ENCODE results near the gene TOR4A.

TOR4A gene

DNA sequence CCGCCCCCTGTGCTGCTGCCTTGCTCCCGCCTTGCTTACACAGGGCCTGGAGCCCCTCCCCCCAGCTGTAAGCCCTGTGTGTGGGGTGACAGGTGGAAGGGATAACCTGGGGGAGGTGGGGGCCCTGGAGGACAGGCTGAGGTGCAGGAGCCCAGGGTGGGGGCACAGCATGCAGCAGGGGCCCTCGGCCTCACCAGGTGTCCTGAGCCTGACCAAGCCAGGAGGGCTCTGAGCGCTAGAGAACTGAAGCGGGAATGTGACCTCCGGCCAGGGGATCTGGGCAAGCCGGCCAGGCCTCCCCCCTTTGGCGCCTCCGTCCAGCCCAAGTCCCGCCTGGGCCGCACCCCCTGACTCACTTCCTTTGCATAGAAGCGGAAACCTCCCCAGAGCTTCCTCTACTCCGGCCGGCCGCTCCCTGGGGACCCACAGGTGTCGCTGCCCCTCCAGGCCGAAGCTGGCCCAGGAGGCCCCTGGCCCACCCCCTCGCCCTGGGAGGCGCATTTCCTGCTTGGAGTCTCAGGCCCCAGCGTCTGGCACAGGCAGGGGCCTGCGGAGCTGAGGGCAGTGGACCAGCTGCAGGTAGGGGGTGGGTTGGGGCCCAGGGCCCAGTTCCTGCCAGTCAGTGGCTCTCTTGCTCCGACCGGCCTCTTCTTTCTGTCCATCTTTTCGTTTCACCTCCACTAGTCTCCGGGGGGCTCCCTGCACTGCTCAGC is at the start of gene TOR4A:
TSS of gene TOR4A (plus strand) at position 398 of the 713 bp plus-strand sequence. CDS start 964 bp downstream, outside the sequence.
- peak; percentile 59 for DNase-seq

GRCh38 chr9:137227853-137228505 is 49.5 kb upstream of the TOR4A start:
- DNase-seq, result no peak

- no peak for DNase-seq
Observed at GRCh38 chr9:137228506-137228967, 49.0 kb upstream of the TOR4A start.

- no peak for DNase-seq
Observed at GRCh38 chr9:137228968-137229896, 48.3 kb upstream of the TOR4A start.

- DNase-seq, result no peak
Observed at GRCh38 chr9:137229903-137230704, 47.4 kb upstream of the TOR4A start.

GRCh38 chr9:137230705-137231371 is 46.7 kb upstream of the TOR4A start, which contains the start of gene SLC34A3:
Gene SLC34A3, plus strand, starts transcription at chr9:137230901. Its CDS starts 802 bp downstream, at chr9:137231703.
- no peak for DNase-seq

- DNase-seq, result no peak
Observed at GRCh38 chr9:137231372-137232039, 46.0 kb upstream of the TOR4A start.

GRCh38 chr9:137232101-137232500 is 45.4 kb upstream of the TOR4A start:
- DNase-seq, result no peak

GRCh38 chr9:137232510-137232909 is 45.0 kb upstream of the TOR4A start:
- no peak for DNase-seq

GRCh38 chr9:137233143-137233980 is 44.2 kb upstream of the TOR4A start:
- DNase-seq, result no peak

DNA sequence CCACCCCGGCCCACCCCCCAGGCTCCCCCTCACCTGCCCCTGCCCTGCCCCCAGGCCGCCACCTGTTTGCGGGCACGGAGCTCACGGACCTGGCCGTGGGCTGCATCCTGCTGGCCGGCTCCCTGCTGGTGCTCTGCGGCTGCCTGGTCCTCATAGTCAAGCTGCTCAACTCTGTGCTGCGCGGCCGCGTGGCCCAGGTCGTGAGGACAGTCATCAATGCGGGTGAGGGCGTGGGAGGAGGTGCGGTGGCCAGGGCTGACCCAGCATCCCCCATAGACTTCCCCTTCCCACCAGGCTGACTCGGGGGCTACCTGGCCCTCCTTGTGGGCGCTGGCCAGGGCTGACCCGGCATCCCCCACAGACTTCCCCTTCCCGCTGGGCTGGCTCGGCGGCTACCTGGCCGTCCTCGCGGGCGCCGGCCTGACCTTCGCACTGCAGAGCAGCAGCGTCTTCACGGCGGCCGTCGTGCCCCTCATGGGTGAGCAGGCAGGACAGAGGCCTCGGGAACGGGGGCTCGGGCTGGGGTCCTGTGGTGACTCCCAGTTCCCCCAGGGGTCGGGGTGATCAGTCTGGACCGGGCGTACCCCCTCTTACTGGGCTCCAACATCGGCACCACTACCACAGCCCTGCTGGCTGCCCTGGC is 43.4 kb upstream of the TOR4A start:
- no peak for DNase-seq

- DNase-seq, result no peak
Observed at GRCh38 chr9:137234758-137235423, 42.6 kb upstream of the TOR4A start.

DNA sequence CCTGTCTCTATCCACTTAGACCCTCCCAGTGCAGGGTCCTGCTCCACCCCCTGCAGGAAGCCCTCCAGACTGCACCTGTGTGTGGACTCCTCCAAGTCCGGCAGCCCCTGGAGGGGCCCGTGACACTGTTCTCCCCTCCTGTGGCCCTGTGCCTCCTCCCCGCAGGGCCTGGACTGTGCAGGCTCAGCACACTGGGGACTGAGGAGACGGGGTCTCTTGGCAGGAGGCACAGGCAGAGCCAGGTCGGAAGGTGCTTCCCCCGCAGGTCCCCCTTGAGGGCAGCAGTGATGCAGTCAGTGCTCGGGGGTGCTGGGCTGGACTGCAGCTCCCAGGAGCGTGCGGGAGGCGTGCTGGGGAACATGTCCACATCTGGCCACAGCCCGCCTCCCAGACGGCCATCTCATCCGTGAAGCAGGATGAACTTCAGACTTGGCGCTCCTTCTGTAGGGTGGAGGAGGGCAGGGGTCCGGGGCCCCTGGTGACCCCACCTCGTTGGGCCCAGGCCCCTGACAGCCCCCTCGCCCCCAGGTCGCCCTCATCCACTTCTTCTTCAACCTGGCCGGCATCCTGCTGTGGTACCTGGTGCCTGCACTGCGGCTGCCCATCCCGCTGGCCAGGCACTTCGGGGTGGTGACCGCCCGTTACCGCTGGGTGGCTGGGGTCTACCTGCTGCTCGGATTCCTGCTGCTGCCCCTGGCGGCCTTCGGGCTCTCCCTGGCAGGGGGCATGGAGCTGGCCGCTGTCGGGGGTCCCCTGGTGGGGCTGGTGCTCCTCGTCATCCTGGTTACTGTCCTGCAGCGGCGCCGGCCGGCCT is 41.9 kb upstream of the TOR4A start:
- DNase-seq, result no peak

- DNase-seq, result peak; percentile 95
Observed at GRCh38 chr9:137236238-137236935, 41.1 kb upstream of the TOR4A start.

- DNase-seq, result no peak
Observed at GRCh38 chr9:137236936-137237421, 40.5 kb upstream of the TOR4A start.

DNA sequence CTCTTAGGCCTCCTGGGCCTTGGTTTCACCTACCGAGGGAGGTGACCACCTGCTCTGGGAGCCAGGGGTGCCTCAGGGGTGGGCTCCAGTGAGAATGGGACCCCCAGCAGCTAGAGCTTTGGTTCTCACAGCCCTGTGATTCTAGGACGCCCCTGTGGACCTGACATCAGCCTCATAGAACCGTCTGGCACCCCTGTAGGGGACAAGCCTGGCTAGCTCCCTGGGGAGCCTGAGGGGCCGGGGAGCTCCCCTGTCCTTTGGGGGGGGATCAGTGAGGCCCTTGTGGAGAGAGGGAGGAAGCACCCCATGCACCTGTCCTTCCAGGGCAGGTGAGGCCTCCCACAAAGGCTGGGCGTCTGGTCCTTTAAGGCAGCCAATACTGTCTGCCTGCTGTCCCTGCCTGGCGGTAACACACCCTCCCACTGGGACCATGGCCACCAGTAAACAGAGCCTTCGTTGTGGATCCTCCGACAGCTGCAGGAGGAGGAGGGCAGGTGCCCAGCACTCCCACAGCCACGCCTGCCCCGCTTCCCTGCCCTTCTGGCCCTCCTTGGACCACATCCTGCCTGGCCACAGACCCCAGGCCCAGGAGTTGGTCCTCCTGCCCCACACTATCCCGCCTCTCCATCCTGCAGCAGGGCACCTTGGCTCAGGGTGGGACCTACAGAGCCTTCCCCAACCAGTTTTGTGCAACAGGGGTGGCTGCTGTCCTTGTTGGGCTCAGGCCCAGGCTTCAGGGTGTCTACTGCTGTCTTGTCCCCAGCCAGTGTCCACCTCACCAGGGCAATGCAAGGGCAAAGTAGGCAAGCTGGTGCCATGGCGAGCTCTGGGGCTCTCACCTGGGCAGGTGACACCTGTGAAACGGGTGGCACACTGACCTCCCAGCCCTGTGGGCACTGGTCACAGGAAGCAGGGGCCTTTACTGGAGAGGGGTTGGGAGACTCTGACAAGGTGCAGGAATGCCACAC is 39.5 kb upstream of the TOR4A start:
- peak; percentile 30 for DNase-seq

Measured in eye (tissue), 1 donor.